ENCODE measurements around the gene SFXN4. TPM values are rescaled to one million over a fixed set of nuclear protein-coding genes. Genes with fewer than 3 reads are reported as not detected.
A peak's percentile ranks its signal among the peaks of the same experiment; 100 is the strongest.

Gene SFXN4
- total RNA-seq, 1 experiment from 2014 or later = 21.9 TPM

DNA sequence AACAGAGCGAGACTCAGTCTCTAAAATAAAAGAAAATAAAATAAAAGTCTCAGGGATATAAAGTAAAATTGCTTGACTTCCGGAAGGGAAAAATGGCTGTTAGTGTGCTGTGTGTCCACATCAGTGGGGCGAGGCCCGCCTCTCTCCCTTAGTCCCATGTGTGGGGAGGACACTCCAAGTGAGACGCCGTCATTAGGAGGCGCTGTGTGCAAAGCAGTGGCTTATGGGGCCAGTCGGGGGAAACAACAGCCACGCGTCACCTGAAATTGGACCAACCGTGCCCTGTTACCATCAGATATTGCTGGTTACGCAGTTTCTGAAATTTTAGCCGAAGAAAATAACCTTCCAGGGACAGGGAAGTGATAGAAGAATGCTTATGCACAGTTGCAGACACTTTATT lies 15.8 kb downstream of the SFXN4 start:
- Histone ChIP-seq H3K23ac (ENCODE audit: insufficient read length, low read depth, low read length) (no peak overlapping the region), H3K4me2 (ENCODE audit: insufficient read depth, insufficient read length, low read length) (no peak overlapping the region), H2BK15ac (ENCODE audit: low read depth, low read length) (no peak overlapping the region), H2BK20ac (ENCODE audit: low read depth, low read length, poor library complexity, severe bottlenecking) (no peak overlapping the region), H3K4me1 (ENCODE audit: insufficient read depth, low read length) (no peaks in the 10 kb centered on the region), H2BK12ac (ENCODE audit: insufficient read length, low read depth, low read length) (no peak overlapping the region), H3K23me2 (ENCODE audit: insufficient read length, low read depth, low read length, poor library complexity, severe bottlenecking) (no peaks in the 10 kb centered on the region), H3K4ac (ENCODE audit: low read depth, low read length) (no peak overlapping the region), H3K27ac (ENCODE audit: insufficient read length, low read depth, low read length) (no peak overlapping the region), H4K20me1 (ENCODE audit: control insufficient read depth, insufficient read depth, insufficient read length) (no peaks in the 10 kb centered on the region), H2AFZ (ENCODE audit: low read length) (no peak overlapping the region), H4K8ac (replicated peaks; ENCODE audit: insufficient read length, low read depth, low read length) (no peak overlapping the region), H3K56ac (ENCODE audit: insufficient read length, low read depth, low read length) (no peak overlapping the region), H3K79me2 (ENCODE audit: insufficient read depth, low read length) (no peaks in the 10 kb centered on the region), H3K14ac (ENCODE audit: insufficient read depth, low read length) (no peak overlapping the region), H3K9ac (ENCODE audit: extremely low read depth, insufficient read length, low read length) (no peak overlapping the region), H4K91ac (ENCODE audit: insufficient read length, low read depth, low read length) (no peak overlapping the region), H3T11ph (ENCODE audit: low read length) (no peak overlapping the region), H3K9me3 (ENCODE audit: control insufficient read depth, low read depth, low read length) (no peaks in the 10 kb centered on the region), H2BK5ac (ENCODE audit: insufficient read length, low read length) (no peak overlapping the region), H3K18ac (ENCODE audit: insufficient read length, low read depth, low read length) (no peak overlapping the region), H4K5ac (ENCODE audit: insufficient read length, low read depth, low read length) (no peak overlapping the region), H3K79me1 (ENCODE audit: insufficient read depth, low read depth, low read length, poor library complexity, severe bottlenecking) (no peaks in the 10 kb centered on the region), H3K27me3 (ENCODE audit: insufficient read depth, low read length) (no peaks in the 10 kb centered on the region), H2BK120ac (ENCODE audit: low read depth, low read length, poor library complexity, severe bottlenecking) (no peak overlapping the region), H2AK5ac (ENCODE audit: insufficient read length, low read length) (no peak overlapping the region)
- WGBS (ENCODE audit: extremely low coverage, insufficient read length, low lambda C conversion rate) = no CpG with 5 or more reads among the region's 13 CpGs
- no peaks in the 10 kb centered on the region; a peak in 1 of 5 replicates for H3K9me3 Mint-ChIP-seq
- H3K27me3 Mint-ChIP-seq (ENCODE audit: low read depth) = no peaks in the 10 kb centered on the region
- no peak overlapping the region for H3K4me3 Mint-ChIP-seq
- H3K4me1 Mint-ChIP-seq = no peaks in the 10 kb centered on the region
- DNase-seq = no peak
- TF ChIP-seq, protein P1, sequence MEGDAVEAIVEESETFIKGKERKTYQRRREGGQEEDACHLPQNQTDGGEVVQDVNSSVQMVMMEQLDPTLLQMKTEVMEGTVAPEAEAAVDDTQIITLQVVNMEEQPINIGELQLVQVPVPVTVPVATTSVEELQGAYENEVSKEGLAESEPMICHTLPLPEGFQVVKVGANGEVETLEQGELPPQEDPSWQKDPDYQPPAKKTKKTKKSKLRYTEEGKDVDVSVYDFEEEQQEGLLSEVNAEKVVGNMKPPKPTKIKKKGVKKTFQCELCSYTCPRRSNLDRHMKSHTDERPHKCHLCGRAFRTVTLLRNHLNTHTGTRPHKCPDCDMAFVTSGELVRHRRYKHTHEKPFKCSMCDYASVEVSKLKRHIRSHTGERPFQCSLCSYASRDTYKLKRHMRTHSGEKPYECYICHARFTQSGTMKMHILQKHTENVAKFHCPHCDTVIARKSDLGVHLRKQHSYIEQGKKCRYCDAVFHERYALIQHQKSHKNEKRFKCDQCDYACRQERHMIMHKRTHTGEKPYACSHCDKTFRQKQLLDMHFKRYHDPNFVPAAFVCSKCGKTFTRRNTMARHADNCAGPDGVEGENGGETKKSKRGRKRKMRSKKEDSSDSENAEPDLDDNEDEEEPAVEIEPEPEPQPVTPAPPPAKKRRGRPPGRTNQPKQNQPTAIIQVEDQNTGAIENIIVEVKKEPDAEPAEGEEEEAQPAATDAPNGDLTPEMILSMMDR (conservative IDR thresholded peaks at IDR 0.05) = peak; percentile 50
- no peak overlapping the region for H3K27ac Mint-ChIP-seq
- H3K36me3 Mint-ChIP-seq (ENCODE audit: insufficient read depth in 1 of 3, low read depth in 3 of 3) = peaks cover 11 to 44% (median 29%) of the 10 kb centered on the region in 3 experiments

Measured in H9 (cell line).